ENCODE results near the gene SF3A2. TPM values are rescaled to one million over a fixed set of nuclear protein-coding genes. Genes with fewer than 3 reads are reported as not detected.
A peak's percentile ranks its signal among the peaks of the same experiment; 100 is the strongest.

Gene SF3A2
- total and polyA plus RNA-seq, 4 donors = 23.8 to 64.9 (median 59.1) TPM

GRCh38 chr19:2233601-2234280 lies 2.9 kb upstream of the SF3A2 start:
- WGBS, 2 donors = 91 to 92% methylated on average over 25 of the region's 25 CpGs
- peaks cover 0 to 2% of the 10 kb centered on the region in 2 donors for H3K36me3 ChIP-seq (ENCODE audit: control insufficient read depth in 1 of 2, insufficient read depth in 2 of 2, low read length in 1 of 2)
- H3K27me3 ChIP-seq (ENCODE audit: control insufficient read depth in 1 of 2, insufficient read depth in 2 of 2, low read length in 1 of 2) = no peaks in the 10 kb centered on the region
- H3K9me3 ChIP-seq (ENCODE audit: control insufficient read depth, low read length) = no peaks in the 10 kb centered on the region
- DNase-seq = no peak
- no peak for ATAC-seq (ENCODE audit: low FRiP score)
- H3K27ac ChIP-seq (ENCODE audit: low read depth in 1 of 2, low read length in 2 of 2) = no peak overlapping the region
- no peaks in the 10 kb centered on the region for H3K4me1 ChIP-seq (ENCODE audit: control insufficient read depth in 1 of 2, insufficient read depth in 2 of 2, low read length in 2 of 2)
- intact Hi-C loops (cut with DNase I) = loop anchor here in 1 of 2 donors (5.0 kb wide), 1 partner anchor 71 kb away; the partner anchor contains the start of gene DOT1L
- no peak overlapping the region for H3K4me3 ChIP-seq (ENCODE audit: low read length in 2 of 2)

- H3K9me3 ChIP-seq (ENCODE audit: control insufficient read depth, low read length) = no peaks in the 10 kb centered on the region
- no peaks in the 10 kb centered on the region for H3K27me3 ChIP-seq (ENCODE audit: control insufficient read depth in 1 of 2, insufficient read depth in 2 of 2, low read length in 1 of 2)
- DNase-seq = no peak
- peak overlapping the region; percentile 85 to 94 for H3K4me3 ChIP-seq (ENCODE audit: low read length in 2 of 2)
- no peak for ATAC-seq (ENCODE audit: low FRiP score)
- peaks cover 0 to 2% of the 10 kb centered on the region in 2 donors for H3K36me3 ChIP-seq (ENCODE audit: control insufficient read depth in 1 of 2, insufficient read depth in 2 of 2, low read length in 1 of 2)
- intact Hi-C loops (cut with DNase I) = loop anchor here (5.0 kb wide), 4 partner anchors 37 to 157 kb away; partner anchors contain the start of gene DOT1L (in 1 of the 2)
- 60 to 61% methylated on average over 6 of the region's 6 CpGs for WGBS, 2 donors
- no peaks in the 10 kb centered on the region for H3K4me1 ChIP-seq (ENCODE audit: control insufficient read depth in 1 of 2, insufficient read depth in 2 of 2, low read length in 2 of 2)
- no peak overlapping the region for H3K27ac ChIP-seq (ENCODE audit: low read depth in 1 of 2, low read length in 2 of 2)
These were observed 1.6 kb upstream of the SF3A2 start for GRCh38 chr19:2234996-2235380.

- no peak for ATAC-seq (ENCODE audit: low FRiP score)
- intact Hi-C loops (cut with DNase I) = loop anchor here (2.0 to 5.0 kb wide), 5 partner anchors 37 to 157 kb away; no protein-coding TSS in a partner anchor
- peak overlapping the region; percentile 85 to 94 for H3K4me3 ChIP-seq (ENCODE audit: low read length in 2 of 2)
- no peak overlapping the region for H3K27ac ChIP-seq (ENCODE audit: low read depth in 1 of 2, low read length in 2 of 2)
- peaks cover 0 to 1% of the 10 kb centered on the region in 2 donors for H3K4me1 ChIP-seq (ENCODE audit: control insufficient read depth in 1 of 2, insufficient read depth in 2 of 2, low read length in 2 of 2)
- WGBS, 2 donors = 0% methylated on average over 39 to 48 of the region's 48 CpGs
- no peaks in the 10 kb centered on the region for H3K27me3 ChIP-seq (ENCODE audit: control insufficient read depth in 1 of 2, insufficient read depth in 2 of 2, low read length in 1 of 2)
- DNase-seq = no peak
- H3K36me3 ChIP-seq (ENCODE audit: control insufficient read depth in 1 of 2, insufficient read depth in 2 of 2, low read length in 1 of 2) = no peaks in the 10 kb centered on the region
- no peaks in the 10 kb centered on the region for H3K9me3 ChIP-seq (ENCODE audit: control insufficient read depth, low read length)
These were observed 1.1 kb upstream of the SF3A2 start for GRCh38 chr19:2235381-2236063.

GRCh38 chr19:2236064-2236313 lies 635 bp upstream of the SF3A2 start:
- ATAC-seq (ENCODE audit: low FRiP score) = no peak
- H3K36me3 ChIP-seq (ENCODE audit: control insufficient read depth in 1 of 2, insufficient read depth in 2 of 2, low read length in 1 of 2) = no peaks in the 10 kb centered on the region
- 0 to 1% methylated on average over 26 to 28 of the region's 28 CpGs for WGBS, 2 donors
- intact Hi-C loops (cut with DNase I) = loop anchor here (2.0 to 5.0 kb wide), 5 partner anchors 36 to 156 kb away; no protein-coding TSS in a partner anchor
- H3K27ac ChIP-seq (ENCODE audit: low read depth in 1 of 2, low read length in 2 of 2) = peak overlapping the region in 1 of 2 donors; percentile 91
- no peak for DNase-seq
- H3K9me3 ChIP-seq (ENCODE audit: control insufficient read depth, low read length) = no peaks in the 10 kb centered on the region
- peaks cover 0 to 5% of the 10 kb centered on the region in 2 donors for H3K4me1 ChIP-seq (ENCODE audit: control insufficient read depth in 1 of 2, insufficient read depth in 2 of 2, low read length in 2 of 2)
- H3K4me3 ChIP-seq (ENCODE audit: low read length in 2 of 2) = peak overlapping the region; percentile 85 to 94
- H3K27me3 ChIP-seq (ENCODE audit: control insufficient read depth in 1 of 2, insufficient read depth in 2 of 2, low read length in 1 of 2) = no peaks in the 10 kb centered on the region

GRCh38 chr19:2237051-2237868 lies 636 bp downstream of the SF3A2 start:
- Histone ChIP-seq H3K4me3 (ENCODE audit: low read length in 2 of 2) (peak overlapping the region; percentile 57 to 68), H3K9me3 (ENCODE audit: control insufficient read depth, low read length) (no peaks in the 10 kb centered on the region), H3K36me3 (ENCODE audit: control insufficient read depth in 1 of 2, insufficient read depth in 2 of 2, low read length in 1 of 2) (no peaks in the 10 kb centered on the region), H3K27ac (ENCODE audit: low read depth in 1 of 2, low read length in 2 of 2) (peak overlapping the region in 1 of 2 donors; percentile 93), H3K4me1 (ENCODE audit: control insufficient read depth in 1 of 2, insufficient read depth in 2 of 2, low read length in 2 of 2) (peaks cover 0 to 5% of the 10 kb centered on the region in 2 donors), H3K27me3 (ENCODE audit: control insufficient read depth in 1 of 2, insufficient read depth in 2 of 2, low read length in 1 of 2) (no peaks in the 10 kb centered on the region)
- 48 to 49% methylated on average over 40 to 43 of the region's 43 CpGs for WGBS, 2 donors
- no peak for ATAC-seq (ENCODE audit: low FRiP score)
- intact Hi-C loops (cut with DNase I) = loop anchor here (2.0 to 5.0 kb wide), 5 partner anchors 35 to 155 kb away; no protein-coding TSS in a partner anchor
- DNase-seq = no peak

- Histone ChIP-seq H3K27me3 (ENCODE audit: control insufficient read depth in 1 of 2, insufficient read depth in 2 of 2, low read length in 1 of 2) (no peaks in the 10 kb centered on the region), H3K4me3 (ENCODE audit: low read length in 2 of 2) (no peak overlapping the region), H3K27ac (ENCODE audit: low read depth in 1 of 2, low read length in 2 of 2) (no peak overlapping the region), H3K4me1 (ENCODE audit: control insufficient read depth in 1 of 2, insufficient read depth in 2 of 2, low read length in 2 of 2) (peaks cover 0 to 5% of the 10 kb centered on the region in 2 donors), H3K36me3 (ENCODE audit: control insufficient read depth in 1 of 2, insufficient read depth in 2 of 2, low read length in 1 of 2) (no peaks in the 10 kb centered on the region), H3K9me3 (ENCODE audit: control insufficient read depth, low read length) (no peaks in the 10 kb centered on the region)
- intact Hi-C loops (cut with DNase I) = loop anchor here (2.0 to 5.0 kb wide), 5 partner anchors 34 to 154 kb away; no protein-coding TSS in a partner anchor
- WGBS, 2 donors = 76 to 83% methylated on average over 6 of the region's 6 CpGs
- ATAC-seq (ENCODE audit: low FRiP score) (no peak), DNase-seq (no peak)
These were observed 1.2 kb downstream of the SF3A2 start for GRCh38 chr19:2237869-2238153.

- Histone ChIP-seq H3K27ac (ENCODE audit: low read depth in 1 of 2, low read length in 2 of 2) (no peak overlapping the region), H3K9me3 (ENCODE audit: control insufficient read depth, low read length) (no peaks in the 10 kb centered on the region), H3K4me1 (ENCODE audit: control insufficient read depth in 1 of 2, insufficient read depth in 2 of 2, low read length in 2 of 2) (peaks cover 0 to 5% of the 10 kb centered on the region in 2 donors), H3K36me3 (ENCODE audit: control insufficient read depth in 1 of 2, insufficient read depth in 2 of 2, low read length in 1 of 2) (peaks cover 0 to under 1% of the 10 kb centered on the region in 2 donors), H3K27me3 (ENCODE audit: control insufficient read depth in 1 of 2, insufficient read depth in 2 of 2, low read length in 1 of 2) (no peaks in the 10 kb centered on the region), H3K4me3 (ENCODE audit: low read length in 2 of 2) (no peak overlapping the region)
- ATAC-seq (ENCODE audit: low FRiP score) (no peak), DNase-seq (no peak)
- 40 to 50% methylated on average over 10 of the region's 10 CpGs for WGBS, 2 donors
- intact Hi-C loops (cut with DNase I) = loop anchor here (5.0 kb wide), 3 partner anchors 33 to 153 kb away; no protein-coding TSS in a partner anchor
These were observed 2.5 kb downstream of the SF3A2 start for GRCh38 chr19:2239173-2239572.

Measured in aorta (tissue), 5 donors.